Smooth muscle cell (in vitro differentiated cells): ENCODE results near the gene BCL2L13. TPM values are rescaled to one million over a fixed set of nuclear protein-coding genes. Genes with fewer than 3 reads are reported as not detected.

Experiments used
- DNase-seq: peaks from one replicate; lab custom pipeline; 2025; ENCODE audit not compliant: unreplicated experiment; lab: John Stamatoyannopoulos, UW
- H2AFZ ChIP-seq: fragments of 200-600 bp; sonication (generic); 2 replicates; pipeline ENCODE4 v1.6.0; 2016; ENCODE audit warnings: antibody characterized with exemption, low read depth, mild to moderate bottlenecking
- H3F3A ChIP-seq: fragments of 200-600 bp; sonication (generic); 2 replicates; pipeline ENCODE4 v1.6.0; 2017; ENCODE audit warnings: antibody characterized with exemption, low read depth
- H3K27ac ChIP-seq: fragments of 200-600 bp; sonication (generic); 2 replicates; pipeline ENCODE4 v1.5.1; 2016; ENCODE audit warnings: low read depth, mild to moderate bottlenecking
- H3K27me3 ChIP-seq: fragments of 200-600 bp; sonication (generic); 2 replicates; pipeline ENCODE4 v1.6.1; 2016; ENCODE audit warnings: low read depth, mild to moderate bottlenecking
- H3K36me3 ChIP-seq: fragments of 200-600 bp; sonication (generic); 2 replicates; pipeline ENCODE4 v1.5.1; 2016; ENCODE audit warnings: low read depth
- H3K4me1 ChIP-seq: fragments of 200-600 bp; sonication (generic); 2 replicates; pipeline ENCODE4 v1.5.1; 2016; ENCODE audit warnings: low read depth
- H3K4me2 ChIP-seq: fragments of 200-600 bp; sonication (generic); 2 replicates; pipeline ENCODE4 v1.6.0; 2016; ENCODE audit warnings: mild to moderate bottlenecking
- H3K4me3 ChIP-seq: fragments of 200-600 bp; sonication (generic); 2 replicates; pipeline ENCODE4 v1.5.1; 2016; ENCODE audit warnings: mild to moderate bottlenecking
- H3K79me2 ChIP-seq: fragments of 200-600 bp; sonication (generic); 2 replicates; pipeline ENCODE4 v1.6.0; 2016; ENCODE audit warnings: low read depth, mild to moderate bottlenecking
- H3K9ac ChIP-seq: fragments of 200-600 bp; sonication (generic); 2 replicates; pipeline ENCODE4 v1.6.0; 2016; ENCODE audit warnings: low read depth
- H3K9me3 ChIP-seq: fragments of 200-600 bp; sonication (generic); replicated peaks from 2 replicates; pipeline ENCODE4 v1.5.1; 2016; ENCODE audit warnings: low read depth
- H4K20me1 ChIP-seq: fragments of 200-600 bp; sonication (generic); 2 replicates; pipeline ENCODE4 v1.6.0; 2016; ENCODE audit warnings: low read depth
- CTCF ChIP-seq: fragments of 200-600 bp; sonication (generic); IDR thresholded peaks from 2 replicates; pipeline ENCODE4 v1.5.1; 2017; ENCODE audit warnings: borderline replicate concordance, mild to moderate bottlenecking, antibody characterized with exemption; ENCODE audit not compliant: insufficient read depth, poor library complexity, severe bottlenecking
- WGBS: methylation state at CpG from one replicate; pipeline ENCODE4 v1.1.7; 2016; ENCODE audit warnings: low lambda C conversion rate; 5-methylcytosine and 5-hydroxymethylcytosine counted together
- polyA plus RNA-seq: library from polyadenylated mRNA; unstranded; fragments of >200 nt; fragmentation: Nextera tagmentation; extraction: Ambion mirVana; gene quantifications from 2 replicates; pipeline ENCODE4 v1.2.1, GENCODE V29; 2016
- total RNA-seq: library from RNA; depleted of rRNA; stranded (reverse); fragments of >200 nt; gene quantifications from 2 replicates; pipeline ENCODE4 v1.2.3, GENCODE V29; 2014

BCL2L13 gene
- total and polyA plus RNA-seq, 2 experiments from 2014 or later = 16.7 to 27.0 TPM

- no peak overlapping the region for H3K9ac ChIP-seq
- WGBS = 96% methylated on average over 9 of the region's 9 CpGs
- no peak for DNase-seq
- no peaks in the 10 kb centered on the region for H3K9me3 ChIP-seq
- H3K36me3 ChIP-seq = no peaks in the 10 kb centered on the region
- no peak overlapping the region for H2AFZ ChIP-seq
- no peak overlapping the region for H3K4me3 ChIP-seq
- H3K4me2 ChIP-seq = no peak overlapping the region
- peaks cover 22% of the 10 kb centered on the region for H4K20me1 ChIP-seq
- no peaks in the 10 kb centered on the region for H3F3A ChIP-seq
- TF ChIP-seq CTCF = no peak
- no peak overlapping the region for H3K27ac ChIP-seq
- H3K27me3 ChIP-seq = no peaks in the 10 kb centered on the region
- H3K4me1 ChIP-seq = peaks cover 8% of the 10 kb centered on the region
- peaks cover 5% of the 10 kb centered on the region for H3K79me2 ChIP-seq
These were observed 131.1 kb downstream of the BCL2L13 start for GRCh38 chr22:17769716-17770082.

GRCh38 chr22:17770180-17771077 is 131.9 kb downstream of the BCL2L13 start:
- peaks cover 5% of the 10 kb centered on the region for H3K79me2 ChIP-seq
- peaks cover 8% of the 10 kb centered on the region for H3K4me1 ChIP-seq
- 93% methylated on average over 19 of the region's 19 CpGs for WGBS
- H3K9ac ChIP-seq = no peak overlapping the region
- DNase-seq = no peak
- H2AFZ ChIP-seq = no peak overlapping the region
- H3F3A ChIP-seq = no peaks in the 10 kb centered on the region
- H3K4me2 ChIP-seq = no peak overlapping the region
- H4K20me1 ChIP-seq = peaks cover 22% of the 10 kb centered on the region
- H3K27me3 ChIP-seq = no peaks in the 10 kb centered on the region
- H3K36me3 ChIP-seq = no peaks in the 10 kb centered on the region
- H3K27ac ChIP-seq = no peak overlapping the region
- H3K9me3 ChIP-seq = no peaks in the 10 kb centered on the region
- no peak overlapping the region for H3K4me3 ChIP-seq
- no peak for TF ChIP-seq CTCF

GRCh38 chr22:17772249-17772957 is 133.8 kb downstream of the BCL2L13 start:
- Histone ChIP-seq H3K27me3 (no peaks in the 10 kb centered on the region), H3K36me3 (no peaks in the 10 kb centered on the region), H3K79me2 (no peaks in the 10 kb centered on the region), H3K27ac (no peak overlapping the region), H3K4me3 (no peak overlapping the region), H3K4me1 (peaks cover 8% of the 10 kb centered on the region), H3F3A (no peaks in the 10 kb centered on the region), H2AFZ (no peak overlapping the region), H3K9me3 (no peaks in the 10 kb centered on the region), H3K4me2 (peak overlapping the region; percentile 90), H3K9ac (no peak overlapping the region), H4K20me1 (peaks cover 20% of the 10 kb centered on the region)
- TF ChIP-seq CTCF = no peak
- no peak for DNase-seq
- 75% methylated on average over 21 of the region's 21 CpGs for WGBS
